ENCODE data around the gene RGS9.

GRCh38 chr17:65246252-65246651 is 109.1 kb downstream of the RGS9 start:
- TF ChIP-seq FOXK2 (IDR thresholded peaks at IDR 0.05) (no peak), CTBP1 (IDR thresholded peaks at IDR 0.05; ENCODE audit: borderline replicate concordance) (no peak), SUZ12 (IDR thresholded peaks at IDR 0.05) (no peak), ELF4 (IDR thresholded peaks at IDR 0.05) (no peak), TARDBP (IDR thresholded peaks at IDR 0.05) (no peak), L3MBTL2 (conservative IDR thresholded peaks at IDR 0.05) (no peak), FOXM1 (IDR thresholded peaks at IDR 0.05; ENCODE audit: borderline replicate concordance) (no peak), NFRKB (IDR thresholded peaks at IDR 0.05) (no peak), SP1 (IDR thresholded peaks at IDR 0.05) (no peak), FOXA1 (IDR thresholded peaks at IDR 0.05) (no peak)

All from HEK293T (cell line).